Islet of Langerhans (tissue), 1 donor: Measurements from ENCODE around the gene CYP4X1.
"Not testable (repeated sequence)": the region's sequence is repeated elsewhere in the genome, so short reads cannot be mapped to it uniquely, and the experiment has no call there.

Experiments used
- FAIRE-seq: peaks from one replicate; lab custom pipeline; 2011; peaks lifted over from hg19 to GRCh38; lab: Jason Lieb, UNC

Gene CYP4X1, protein sequence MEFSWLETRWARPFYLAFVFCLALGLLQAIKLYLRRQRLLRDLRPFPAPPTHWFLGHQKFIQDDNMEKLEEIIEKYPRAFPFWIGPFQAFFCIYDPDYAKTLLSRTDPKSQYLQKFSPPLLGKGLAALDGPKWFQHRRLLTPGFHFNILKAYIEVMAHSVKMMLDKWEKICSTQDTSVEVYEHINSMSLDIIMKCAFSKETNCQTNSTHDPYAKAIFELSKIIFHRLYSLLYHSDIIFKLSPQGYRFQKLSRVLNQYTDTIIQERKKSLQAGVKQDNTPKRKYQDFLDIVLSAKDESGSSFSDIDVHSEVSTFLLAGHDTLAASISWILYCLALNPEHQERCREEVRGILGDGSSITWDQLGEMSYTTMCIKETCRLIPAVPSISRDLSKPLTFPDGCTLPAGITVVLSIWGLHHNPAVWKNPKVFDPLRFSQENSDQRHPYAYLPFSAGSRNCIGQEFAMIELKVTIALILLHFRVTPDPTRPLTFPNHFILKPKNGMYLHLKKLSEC

DNA sequence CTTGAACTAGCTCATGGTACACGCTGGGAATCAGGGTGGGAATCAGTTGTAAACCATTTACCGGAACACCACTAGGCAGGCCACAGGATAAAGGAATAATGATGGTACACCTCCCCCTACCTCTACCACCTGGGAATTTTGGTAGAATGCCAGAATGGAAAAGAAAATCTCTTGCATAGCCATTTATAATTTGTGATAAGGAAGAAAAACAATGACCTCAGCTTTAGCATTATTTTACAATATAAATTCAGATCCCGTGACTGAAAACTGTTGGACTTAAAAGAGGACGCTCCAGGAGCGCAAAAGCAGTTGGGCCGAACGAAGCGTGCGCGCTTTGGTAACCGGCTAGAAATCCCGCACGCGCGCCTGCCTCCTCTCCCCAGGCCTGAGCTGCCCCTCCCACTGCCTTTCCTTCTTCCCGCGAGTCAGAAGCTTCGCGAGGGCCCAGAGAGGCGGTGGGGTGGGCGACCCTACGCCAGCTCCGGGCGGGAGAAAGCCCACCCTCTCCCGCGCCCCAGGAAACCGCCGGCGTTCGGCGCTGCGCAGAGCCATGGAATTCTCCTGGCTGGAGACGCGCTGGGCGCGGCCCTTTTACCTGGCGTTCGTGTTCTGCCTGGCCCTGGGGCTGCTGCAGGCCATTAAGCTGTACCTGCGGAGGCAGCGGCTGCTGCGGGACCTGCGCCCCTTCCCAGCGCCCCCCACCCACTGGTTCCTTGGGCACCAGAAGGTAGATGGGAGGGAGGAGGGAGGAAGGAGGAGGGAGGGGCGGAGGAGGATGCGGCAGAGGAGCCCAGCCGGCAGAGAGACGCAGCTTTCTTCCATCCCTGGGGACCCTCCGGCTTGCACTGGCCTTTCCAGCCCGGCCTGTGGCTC, at the start of gene CYP4X1:
Gene CYP4X1 (plus strand): TSS at position 402 of the 873 bp plus-strand sequence. CDS start 149 bp downstream, at position 551.
- no peak for FAIRE-seq

DNA sequence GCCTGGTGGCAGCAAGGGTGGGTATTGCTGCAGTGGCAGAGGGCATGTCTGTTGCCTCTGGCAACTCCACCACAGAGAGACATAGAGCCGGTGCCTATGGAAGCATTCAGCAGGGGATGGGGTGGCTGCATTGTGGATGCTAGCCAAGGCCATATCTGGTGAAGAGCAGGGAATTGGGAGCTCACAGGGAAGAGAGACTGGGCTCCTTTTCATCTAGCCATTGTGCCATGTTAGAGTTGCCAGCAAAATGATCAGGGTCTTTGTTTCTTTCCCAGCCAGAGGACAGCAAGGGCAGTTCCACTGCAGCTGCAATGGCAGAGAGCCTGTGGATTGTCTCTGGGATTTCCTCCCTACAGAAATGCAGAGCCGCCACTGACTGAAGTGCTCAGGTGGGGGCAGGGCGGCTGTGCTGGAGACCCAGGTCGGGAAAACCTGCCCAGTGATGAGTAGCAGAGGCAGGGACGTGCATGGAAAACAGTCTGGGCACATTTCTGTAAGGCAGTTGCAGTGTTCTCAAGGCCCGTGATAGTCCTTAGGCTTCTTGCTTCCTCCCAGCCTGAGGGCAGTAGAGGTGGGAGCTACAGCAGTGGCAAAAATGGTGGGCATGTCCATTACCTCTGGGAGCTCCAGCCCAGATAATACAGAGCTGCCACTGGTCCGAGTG, 40.2 kb upstream of the CYP4X1 start:
- no peak for FAIRE-seq

DNA sequence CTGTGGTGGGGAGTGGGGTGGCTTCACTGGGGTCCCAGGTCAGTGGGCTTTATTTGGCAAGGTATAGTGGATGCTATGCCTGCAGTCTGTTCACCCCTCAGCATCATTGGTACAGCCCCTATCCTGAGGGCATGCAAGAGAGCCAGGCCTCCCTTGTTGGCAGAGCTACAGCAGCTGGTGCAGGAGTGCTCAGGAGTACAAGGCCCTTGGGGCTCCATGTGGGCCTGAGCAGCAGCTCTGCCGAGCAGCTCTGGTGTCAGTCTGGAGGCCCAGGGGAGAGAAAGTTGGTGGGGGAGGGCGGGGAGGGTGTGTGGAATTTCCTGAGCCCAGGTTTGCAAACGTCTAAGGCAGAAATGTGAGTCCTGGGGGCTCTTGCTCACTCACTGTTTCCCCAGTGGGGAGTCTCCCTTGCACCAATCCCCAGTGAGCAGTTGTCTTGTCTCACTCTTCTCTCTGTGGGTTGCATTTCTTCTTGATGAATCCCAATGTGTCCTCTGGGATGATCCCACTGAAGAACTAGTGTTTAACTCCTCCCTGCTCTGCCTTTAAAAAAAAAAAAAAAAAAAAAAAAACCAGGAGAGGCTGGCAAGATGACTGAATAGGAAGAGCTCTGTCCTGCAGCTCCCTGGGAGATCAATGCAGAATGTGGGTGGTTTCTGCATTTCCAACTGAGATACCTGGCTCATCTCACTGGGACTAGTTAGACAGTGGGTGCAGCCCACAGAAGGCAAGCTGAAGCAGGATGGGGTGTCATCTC, 39.5 kb upstream of the CYP4X1 start:
- no peak for FAIRE-seq

DNA sequence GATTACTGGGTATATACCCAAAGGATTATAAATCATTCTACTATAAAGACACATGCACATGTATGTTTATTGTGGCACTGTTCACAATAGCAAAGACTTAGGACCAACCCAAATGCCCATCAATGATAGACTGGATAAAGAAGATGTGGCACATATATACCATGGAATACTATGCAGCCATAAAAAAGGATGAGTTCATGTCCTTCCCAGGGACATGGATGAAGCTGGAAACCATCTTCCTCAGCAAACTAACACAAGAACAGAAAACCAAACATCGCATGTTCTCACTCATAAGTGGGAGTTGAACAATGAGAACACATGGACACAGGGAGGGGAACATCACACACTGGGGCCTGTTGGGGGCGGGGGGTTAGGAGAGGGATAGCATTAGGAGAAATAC, 32.9 kb upstream of the CYP4X1 start:
- not testable (repeated sequence) for FAIRE-seq

DNA sequence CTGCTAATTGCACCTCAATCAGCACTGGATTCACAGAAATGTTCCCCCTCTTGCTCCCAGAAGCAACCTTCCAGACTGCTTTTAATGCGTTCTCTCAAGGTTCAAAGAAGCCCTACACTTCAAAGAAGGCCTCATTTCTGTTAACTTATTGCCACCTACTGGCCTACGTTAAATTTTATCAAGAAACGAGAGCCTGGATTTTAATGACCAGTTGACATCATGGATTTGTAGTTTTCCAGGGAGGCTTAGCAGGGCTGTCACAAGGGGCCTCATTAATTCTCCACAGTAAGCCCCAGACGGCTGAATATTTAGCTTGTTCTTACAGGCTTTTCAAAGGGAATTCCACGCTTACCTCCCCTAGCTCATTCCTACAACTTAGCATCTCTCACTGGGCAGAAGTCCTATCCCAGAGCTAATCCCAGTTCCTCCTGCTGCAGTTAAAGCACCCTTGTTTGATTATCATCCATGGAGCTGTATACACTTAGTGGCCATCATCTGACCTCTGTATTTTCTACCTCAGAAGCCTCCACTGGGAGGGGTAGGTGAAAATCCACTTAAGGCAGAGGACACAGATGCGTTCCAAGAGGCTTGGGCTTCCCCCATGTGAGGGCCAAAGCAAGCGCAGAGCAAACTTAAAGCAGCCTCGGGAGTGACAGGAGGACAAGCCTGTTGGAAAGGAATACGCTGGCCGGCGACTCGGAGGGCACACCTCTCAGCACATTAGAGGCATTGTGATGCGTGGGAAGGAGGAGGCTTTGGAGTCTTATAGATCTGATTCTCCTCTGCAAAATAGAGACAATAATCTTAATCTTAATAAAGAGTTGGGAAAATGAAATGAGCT, 32.2 kb upstream of the CYP4X1 start:
- peak; percentile 90 for FAIRE-seq

DNA sequence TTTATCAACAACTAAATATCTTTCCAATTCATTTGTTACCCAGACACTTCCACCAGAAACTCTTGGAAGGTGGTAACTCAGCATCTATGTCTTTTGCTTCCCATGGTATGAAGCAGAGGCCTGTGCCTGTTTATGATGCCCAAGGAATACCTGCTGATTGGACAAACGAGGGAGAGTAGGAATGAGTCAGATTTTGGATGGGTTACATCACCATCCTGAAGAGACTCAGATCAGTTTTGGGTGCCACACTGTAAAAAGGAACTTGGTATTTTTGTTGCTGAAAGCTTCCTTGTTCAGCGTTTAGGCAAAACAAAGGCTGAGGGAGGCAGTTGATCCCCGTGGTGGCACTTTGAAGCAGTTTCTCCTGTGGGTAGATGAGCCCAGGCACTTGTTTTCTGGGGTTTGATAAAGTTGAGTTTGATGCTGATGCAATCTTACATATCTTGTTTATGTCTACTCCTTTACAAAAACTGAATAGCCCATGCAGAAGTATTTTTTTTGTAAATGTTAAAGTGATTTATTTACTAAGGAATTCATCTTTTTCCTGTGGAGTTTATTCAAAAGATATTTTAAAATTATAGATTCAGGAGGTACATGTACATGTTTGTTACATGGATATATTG, 26.7 kb upstream of the CYP4X1 start:
- FAIRE-seq, result no peak

DNA sequence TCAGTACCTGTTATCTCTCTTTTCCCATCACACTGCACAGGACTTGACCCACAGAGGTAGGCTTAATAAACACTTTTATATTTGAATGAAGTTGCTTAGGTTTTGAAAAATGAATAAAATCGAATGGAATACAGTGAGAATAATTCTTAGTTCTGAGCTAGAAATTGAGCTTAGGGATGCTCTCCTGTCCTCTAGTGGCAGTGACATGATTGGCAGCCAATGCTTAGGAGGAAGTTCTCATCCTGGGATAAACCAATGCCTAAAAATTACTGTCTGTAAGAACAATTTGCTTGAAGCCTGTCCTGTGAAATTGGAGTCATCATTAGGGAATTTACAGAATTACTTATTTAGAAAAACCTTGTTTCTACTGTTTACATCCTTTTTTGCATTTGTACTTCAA, 21.3 kb upstream of the CYP4X1 start:
- no peak for FAIRE-seq

DNA sequence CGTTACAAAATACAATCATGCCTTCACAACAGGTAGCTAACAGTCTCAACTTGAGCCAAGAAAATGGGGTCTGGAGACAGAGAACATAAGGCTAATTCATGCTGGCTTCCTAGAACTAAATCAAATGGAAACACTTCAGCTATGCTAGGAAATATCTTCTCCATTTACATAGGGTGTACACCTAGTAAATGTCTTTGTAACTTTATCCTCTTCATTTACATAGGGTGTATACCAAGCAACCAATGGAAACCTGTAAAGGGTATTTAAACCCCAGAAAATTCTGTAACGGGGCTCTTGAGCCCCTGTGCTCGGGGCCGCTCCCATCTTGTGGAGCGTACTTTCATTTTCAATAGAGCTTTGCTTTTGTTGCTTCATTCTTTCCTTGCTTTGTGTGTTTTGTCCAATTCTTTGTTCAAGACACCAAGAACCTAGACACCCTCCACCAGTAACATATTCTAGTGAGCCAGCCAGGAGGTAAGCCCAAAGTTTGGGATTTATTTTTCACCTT, 19.5 kb upstream of the CYP4X1 start:
- no peak for FAIRE-seq

DNA sequence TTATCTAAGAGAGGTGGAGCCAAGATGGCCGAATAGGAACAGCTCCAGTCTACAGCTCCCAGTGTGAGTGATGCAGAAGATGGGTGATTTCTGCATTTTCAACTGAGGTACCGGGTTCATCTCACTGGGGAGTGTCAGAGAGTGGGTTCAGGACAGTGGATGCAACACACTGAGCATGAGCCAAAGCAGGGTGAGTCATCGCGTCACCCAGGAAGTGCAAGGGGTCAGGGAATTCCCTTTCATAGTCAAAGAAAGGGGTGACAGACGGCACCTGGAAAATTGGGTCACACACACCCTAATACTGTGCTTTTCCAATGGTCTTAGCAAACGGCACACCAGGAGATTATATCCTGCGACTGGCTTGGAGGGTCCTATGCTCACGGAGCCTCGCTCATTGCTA, 17.0 kb upstream of the CYP4X1 start:
- not testable (repeated sequence) for FAIRE-seq

DNA sequence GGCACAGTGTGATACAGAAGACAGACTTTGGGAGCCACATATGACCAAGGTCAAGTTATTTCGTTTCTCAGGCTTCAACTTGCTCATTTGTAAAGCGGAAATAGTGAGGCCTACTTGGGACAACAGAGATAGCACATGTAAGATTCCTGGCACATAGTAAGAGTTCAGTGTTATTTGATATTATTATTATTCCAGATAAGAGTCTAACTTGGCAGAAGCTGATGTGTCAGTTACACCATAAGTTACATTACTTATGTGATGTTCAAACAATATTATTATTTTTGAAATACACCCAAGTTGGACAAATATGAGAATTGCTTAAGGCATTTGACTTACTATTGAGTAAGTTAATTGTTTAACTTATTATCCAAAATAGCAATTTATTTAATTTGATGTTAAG, 10.2 kb upstream of the CYP4X1 start:
- FAIRE-seq, result no peak

DNA sequence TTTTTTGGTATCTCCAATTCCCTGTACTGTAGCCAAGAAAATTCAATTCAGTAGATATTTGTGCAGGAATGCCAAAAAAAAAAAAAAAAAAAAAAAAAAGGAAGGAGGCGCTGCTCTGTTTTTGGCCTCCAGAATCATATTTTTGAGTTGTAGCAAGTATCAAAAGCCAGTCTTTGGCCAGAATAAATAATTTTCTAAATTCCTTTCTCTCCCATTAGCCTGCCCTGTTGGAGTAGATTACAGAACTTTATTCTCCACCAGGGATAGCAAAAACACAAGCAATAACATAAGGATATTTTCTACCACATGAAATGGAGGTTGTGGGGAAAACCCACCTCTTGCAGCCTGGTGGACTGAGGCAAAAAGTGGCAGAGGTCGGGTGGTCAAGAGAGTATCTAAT, 2.4 kb upstream of the CYP4X1 start:
- FAIRE-seq, result no peak

DNA sequence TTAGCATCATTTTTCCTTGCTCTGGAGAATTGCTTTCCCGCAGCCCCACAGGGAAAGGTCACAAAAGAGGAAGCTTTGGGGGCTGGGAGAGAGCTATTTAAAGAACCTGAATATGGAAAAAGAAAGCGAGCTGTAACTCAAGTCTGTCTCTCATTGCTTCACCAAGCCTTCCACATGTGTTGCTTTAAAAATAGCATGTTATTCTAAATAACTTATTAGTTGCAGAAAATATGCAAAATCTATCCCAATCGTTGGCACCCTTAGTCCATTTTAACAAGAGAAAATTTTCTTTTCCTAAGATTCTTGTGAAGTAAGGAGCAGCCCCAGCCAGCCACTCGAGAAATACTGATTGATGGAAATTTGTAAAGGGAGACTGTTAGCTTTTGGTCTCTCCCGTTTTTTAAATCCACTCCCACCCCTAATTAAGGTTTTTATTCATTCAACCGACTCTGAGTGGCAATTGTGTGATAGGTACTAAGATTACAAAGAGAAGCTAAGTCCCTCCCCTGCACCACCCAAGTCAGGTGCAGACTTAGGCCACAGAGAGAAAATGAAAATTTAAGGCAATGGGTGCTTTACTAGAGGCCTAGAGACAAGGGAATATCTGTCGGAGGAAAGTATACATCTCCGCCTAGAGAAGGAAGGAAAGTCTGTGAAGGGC, 802 bp downstream of the CYP4X1 start:
- FAIRE-seq, result no peak

DNA sequence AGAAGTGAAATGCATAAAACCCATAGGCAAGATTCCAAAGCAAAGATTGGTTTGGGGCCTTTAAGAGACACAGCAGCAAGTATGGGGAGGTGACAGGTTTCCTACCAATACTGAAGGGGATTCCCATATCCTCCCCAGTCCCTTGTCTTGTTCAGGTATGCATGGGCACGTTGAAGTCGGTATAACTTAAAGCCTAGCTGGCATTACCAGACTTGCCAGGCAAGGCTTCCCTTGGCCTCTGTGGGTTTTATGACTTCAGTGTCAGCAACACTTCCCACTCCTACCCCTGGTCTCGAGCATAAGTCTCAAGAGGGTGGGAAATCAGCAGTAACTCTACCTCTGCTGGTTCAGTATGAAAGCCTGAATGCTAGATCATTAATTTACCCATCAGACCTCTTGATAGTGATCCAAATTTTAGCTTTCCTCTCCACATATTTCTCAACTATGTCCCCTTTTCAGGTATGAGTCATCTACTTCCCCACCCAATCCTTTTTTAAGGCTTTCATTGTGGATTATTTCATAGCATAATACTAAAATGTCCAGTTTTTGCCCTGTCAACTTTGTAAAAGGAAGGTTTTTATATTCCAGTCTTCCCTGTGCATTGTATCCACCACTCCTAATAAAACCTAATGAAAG, 6.8 kb downstream of the CYP4X1 start:
- FAIRE-seq, result no peak

DNA sequence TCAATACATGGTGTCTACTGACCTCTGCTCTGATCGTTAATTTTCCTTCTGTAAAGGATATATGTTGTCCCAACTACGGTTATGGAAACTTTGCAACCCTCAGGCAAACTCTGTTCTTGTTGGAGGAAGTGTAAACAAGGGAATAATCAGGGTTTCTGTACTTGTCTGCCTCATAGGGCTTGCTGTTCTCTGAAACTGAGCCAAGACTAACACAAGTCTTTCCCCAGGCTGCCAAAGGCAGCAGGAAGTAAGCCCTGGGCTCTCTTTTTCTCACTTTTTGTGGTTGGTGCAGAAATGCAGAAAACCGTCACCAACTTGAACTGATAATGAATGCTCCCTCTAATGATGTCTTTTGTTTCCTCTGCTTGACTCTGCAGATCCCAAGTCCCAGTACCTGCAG, 7.6 kb downstream of the CYP4X1 start:
- FAIRE-seq, result no peak

DNA sequence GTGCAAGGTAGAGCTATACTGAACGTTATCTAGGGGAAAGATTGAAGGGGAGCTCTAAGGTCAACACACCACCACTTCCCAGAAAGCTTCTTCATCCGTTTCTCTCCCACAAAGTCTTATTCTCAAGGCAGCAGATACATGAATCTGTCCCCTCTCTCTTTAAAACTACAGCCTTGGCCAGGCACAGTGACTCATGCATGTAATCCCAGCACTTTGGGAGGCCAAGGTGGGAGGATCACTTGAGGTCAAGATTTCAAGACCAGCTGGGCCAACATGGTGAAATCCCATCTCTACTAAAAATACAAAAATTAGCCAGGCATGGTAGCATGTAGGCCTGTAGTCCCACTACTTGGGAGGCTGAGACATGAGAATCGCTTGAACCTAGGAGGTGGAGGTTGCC, 8.1 kb downstream of the CYP4X1 start:
- no peak for FAIRE-seq

DNA sequence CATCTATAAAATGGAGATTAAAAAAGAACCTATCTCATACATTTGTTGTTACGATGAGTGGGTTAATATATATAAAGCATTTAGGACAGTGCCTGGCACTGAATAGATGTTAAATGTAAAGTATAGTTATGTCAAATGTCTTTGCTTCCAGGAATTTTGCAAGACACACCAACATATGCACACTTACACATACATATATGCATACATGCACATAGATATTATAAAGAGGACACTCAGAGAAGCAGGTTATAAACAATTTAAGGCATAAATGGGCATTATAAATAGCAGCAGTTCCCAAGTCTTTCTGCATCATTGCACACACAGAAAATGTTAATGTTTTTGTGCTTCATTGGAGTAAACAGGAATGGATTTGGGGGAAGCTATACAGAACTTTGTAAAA, 13.3 kb downstream of the CYP4X1 start:
- FAIRE-seq, result no peak

DNA sequence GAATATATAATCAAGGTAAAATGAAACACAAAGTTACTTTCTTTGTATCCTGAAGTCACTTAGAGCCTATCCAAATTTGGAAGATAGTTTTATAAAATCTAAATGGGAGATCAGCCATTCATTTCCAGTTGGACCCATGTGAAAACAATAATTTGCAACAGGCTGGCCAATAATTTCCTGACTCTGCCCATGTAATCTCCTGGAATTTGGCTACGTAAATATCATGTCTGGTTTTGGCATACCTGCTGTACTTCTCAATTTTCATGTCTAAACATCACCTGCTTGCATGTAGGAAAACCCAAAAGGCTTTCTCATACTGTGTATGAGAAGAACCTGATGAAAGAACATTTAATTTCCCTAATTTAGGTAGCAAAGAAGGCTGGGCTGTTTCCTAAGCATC, 35.9 kb downstream of the CYP4X1 start:
- FAIRE-seq, result no peak

DNA sequence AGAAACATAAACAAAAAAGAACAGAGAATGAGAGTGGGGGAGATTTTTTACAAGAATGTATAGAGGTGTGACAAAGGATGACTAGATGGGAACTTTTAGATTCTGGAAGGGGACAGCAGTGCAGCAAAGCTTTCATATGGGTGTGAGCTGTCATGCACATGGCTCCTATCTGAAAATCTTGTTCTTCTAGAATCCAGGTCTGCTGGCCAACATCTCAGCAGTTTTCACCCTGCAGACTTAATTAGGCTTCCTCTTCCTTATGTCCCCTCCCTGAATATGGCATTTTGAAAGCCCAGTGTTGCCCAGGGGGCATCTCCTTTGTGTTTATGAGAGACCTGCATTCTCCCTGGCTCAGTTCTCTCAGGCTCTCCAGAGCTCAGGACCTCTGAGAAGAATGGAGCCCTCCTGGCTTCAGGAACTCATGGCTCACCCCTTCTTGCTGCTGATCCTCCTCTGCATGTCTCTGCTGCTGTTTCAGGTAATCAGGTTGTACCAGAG, 43.7 kb downstream of the CYP4X1 start, which contains the start of gene CYP4Z1:
Gene CYP4Z1 (plus strand): TSS at position 135 of the 498 bp plus-strand sequence. CDS start 260 bp downstream, at position 395.
- FAIRE-seq, result no peak

DNA sequence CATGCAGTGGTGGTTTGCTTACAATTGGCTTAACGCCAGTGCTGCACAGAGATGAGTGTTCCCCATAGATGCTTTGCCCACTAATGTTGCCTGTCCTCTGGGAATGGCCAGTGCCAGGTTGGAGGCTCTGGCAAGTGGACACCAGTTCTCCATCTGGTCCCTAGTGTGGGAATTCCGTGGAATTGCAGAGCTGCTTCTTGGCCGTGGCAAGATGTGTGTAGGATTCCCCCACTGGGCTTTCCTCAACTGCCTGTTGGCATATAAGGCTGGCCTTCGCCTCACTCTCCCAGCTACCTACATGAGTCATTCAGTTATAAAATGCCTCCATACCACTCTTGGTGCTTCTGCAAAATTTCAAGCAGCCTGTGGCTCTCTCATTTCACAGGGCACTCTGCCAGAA, 45.6 kb downstream of the CYP4X1 start:
- FAIRE-seq, result not testable (repeated sequence)
